ENCODE results near the gene TRIM9. TPM values are rescaled to one million over a fixed set of nuclear protein-coding genes. Genes with fewer than 3 reads are reported as not detected.

TRIM9 gene
- total RNA-seq, 1 donor from 2014 or later, result 8.9 TPM

DNA sequence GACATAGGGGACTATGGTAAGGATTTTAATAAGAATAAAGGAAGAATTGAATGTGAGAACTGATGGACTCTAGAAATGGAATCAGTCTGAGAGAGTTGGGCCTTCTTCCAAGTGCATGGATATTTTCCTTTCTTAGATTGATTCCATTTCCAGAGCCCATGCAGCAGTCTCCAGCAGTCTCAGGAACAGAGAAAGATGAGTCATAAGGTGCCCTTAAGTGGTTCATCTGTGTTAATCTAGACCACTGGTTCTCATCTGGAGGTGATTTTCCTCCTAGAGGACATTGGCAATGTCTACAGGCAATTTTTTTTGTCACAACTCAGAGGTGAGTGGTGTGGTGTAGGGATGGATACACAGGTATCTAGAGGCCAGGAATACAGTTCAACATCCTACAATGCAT lies 25.9 kb downstream of the TRIM9 start:
- TF ChIP-seq, protein P1, sequence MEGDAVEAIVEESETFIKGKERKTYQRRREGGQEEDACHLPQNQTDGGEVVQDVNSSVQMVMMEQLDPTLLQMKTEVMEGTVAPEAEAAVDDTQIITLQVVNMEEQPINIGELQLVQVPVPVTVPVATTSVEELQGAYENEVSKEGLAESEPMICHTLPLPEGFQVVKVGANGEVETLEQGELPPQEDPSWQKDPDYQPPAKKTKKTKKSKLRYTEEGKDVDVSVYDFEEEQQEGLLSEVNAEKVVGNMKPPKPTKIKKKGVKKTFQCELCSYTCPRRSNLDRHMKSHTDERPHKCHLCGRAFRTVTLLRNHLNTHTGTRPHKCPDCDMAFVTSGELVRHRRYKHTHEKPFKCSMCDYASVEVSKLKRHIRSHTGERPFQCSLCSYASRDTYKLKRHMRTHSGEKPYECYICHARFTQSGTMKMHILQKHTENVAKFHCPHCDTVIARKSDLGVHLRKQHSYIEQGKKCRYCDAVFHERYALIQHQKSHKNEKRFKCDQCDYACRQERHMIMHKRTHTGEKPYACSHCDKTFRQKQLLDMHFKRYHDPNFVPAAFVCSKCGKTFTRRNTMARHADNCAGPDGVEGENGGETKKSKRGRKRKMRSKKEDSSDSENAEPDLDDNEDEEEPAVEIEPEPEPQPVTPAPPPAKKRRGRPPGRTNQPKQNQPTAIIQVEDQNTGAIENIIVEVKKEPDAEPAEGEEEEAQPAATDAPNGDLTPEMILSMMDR (IDR thresholded peaks at IDR 0.05; ENCODE audit: unreplicated experiment), result no peak
- Mint-ChIP-seq H3K4me1 (peaks cover 5% of the 10 kb centered on the region), H3K27ac (no peak overlapping the region), H3K36me3 (no peaks in the 10 kb centered on the region), H3K9me3 (peaks cover 19% of the 10 kb centered on the region), H3K4me3 (no peak overlapping the region), H3K27me3 (ENCODE audit: low read depth) (no peaks in the 10 kb centered on the region)
- DNase-seq (ENCODE audit: low spot score in 2 of 2, unreplicated experiment in 2 of 2), result no peak

DNA sequence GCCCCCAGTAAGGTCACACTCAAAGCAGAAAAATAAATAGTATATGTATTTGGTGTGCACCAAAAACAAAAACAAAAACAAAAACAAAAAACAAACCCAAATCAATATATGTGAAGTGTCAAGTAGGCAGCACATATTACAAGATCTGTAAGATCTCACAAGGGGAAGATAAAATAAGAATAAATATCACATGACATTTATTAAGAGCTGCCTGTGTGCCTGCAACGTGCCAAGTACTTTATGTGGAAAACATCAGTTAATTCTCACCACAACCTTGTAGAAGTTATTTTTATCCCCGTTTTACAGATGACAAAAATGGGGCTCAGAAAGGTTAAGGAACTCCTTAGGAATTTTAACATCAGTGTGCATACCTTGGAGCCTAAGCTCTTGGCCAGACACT lies 26.6 kb downstream of the TRIM9 start:
- Mint-ChIP-seq H3K4me3 (no peak overlapping the region), H3K27me3 (ENCODE audit: low read depth) (no peaks in the 10 kb centered on the region), H3K27ac (no peak overlapping the region), H3K4me1 (peaks cover 5% of the 10 kb centered on the region), H3K9me3 (peaks cover 20% of the 10 kb centered on the region), H3K36me3 (peaks cover under 1% of the 10 kb centered on the region)
- DNase-seq (ENCODE audit: low spot score in 2 of 2, unreplicated experiment in 2 of 2), result no peak
- TF ChIP-seq, protein P1 (IDR thresholded peaks at IDR 0.05; ENCODE audit: unreplicated experiment), result no peak

DNA sequence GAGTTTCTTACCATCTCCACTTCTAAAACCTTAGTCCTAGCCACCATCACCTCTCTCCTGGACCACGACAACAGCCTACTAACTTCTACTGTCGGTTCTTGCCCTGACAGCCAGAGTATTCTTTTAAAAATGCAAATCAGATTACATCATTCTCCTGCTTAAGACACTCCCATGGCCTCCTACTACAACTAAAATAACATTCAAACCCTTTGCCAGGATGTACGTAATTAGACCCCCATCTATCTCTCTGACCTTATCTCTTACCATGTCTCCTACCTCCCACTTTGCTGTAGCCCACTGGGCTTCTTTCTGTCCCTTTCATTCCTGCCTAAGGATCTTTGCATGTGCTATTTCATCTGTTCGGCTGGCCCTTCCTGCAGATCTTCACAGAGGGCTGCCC lies 27.6 kb downstream of the TRIM9 start:
- Mint-ChIP-seq H3K36me3 (peaks cover 10% of the 10 kb centered on the region), H3K27me3 (ENCODE audit: low read depth) (no peaks in the 10 kb centered on the region), H3K4me3 (no peak overlapping the region), H3K27ac (no peak overlapping the region), H3K9me3 (peaks cover 25% of the 10 kb centered on the region), H3K4me1 (peaks cover 5% of the 10 kb centered on the region)
- TF ChIP-seq, protein P1 (IDR thresholded peaks at IDR 0.05; ENCODE audit: unreplicated experiment), result no peak
- DNase-seq (ENCODE audit: low spot score in 2 of 2, unreplicated experiment in 2 of 2), result no peak

DNA sequence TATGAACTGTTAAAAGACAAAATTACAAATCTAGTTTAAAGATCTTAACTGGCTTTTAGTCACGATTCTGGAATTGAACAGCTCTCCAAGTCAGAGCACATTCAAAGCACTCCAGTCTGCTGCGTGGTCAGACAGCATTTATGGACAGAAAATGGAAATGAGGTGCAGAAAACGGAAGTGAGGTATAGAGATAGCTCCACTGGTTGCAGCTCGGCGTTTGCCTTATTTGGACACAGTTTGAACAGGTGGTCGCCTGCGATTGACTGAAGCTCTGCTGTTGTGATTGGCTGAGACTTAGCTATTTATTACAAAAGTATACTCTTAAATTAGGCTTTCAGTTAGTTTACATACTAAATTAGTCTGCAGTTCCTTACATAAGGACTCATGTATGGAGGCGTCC lies 28.3 kb downstream of the TRIM9 start:
- Mint-ChIP-seq H3K27me3 (ENCODE audit: low read depth) (no peaks in the 10 kb centered on the region), H3K36me3 (peaks cover 13% of the 10 kb centered on the region), H3K9me3 (peaks cover 32% of the 10 kb centered on the region), H3K4me3 (no peak overlapping the region), H3K4me1 (peaks cover 5% of the 10 kb centered on the region), H3K27ac (no peak overlapping the region)
- TF ChIP-seq, protein P1 (IDR thresholded peaks at IDR 0.05; ENCODE audit: unreplicated experiment), result no peak
- no peak for DNase-seq (ENCODE audit: low spot score in 2 of 2, unreplicated experiment in 2 of 2)

DNA sequence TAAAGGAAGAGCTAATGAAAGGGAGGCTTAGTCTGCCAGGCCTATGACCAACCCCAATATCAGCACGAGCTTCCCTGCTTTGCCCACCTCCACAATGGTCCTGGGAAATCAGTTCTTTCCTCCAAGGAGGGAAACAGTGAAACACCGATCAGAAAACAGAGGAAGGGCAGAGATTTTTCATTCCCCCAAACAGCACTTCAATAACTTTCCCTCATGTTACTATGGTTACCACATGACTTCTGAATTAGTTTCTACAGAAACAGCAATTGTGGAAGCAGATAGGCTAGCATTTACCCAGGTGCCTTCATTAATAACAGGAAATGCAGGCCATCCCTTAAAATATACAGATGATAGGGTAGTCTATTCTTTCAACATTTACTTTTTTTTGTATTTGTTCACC lies 35.9 kb downstream of the TRIM9 start:
- Mint-ChIP-seq H3K27ac (no peak overlapping the region), H3K9me3 (peaks cover 21% of the 10 kb centered on the region), H3K27me3 (ENCODE audit: low read depth) (no peaks in the 10 kb centered on the region), H3K4me3 (no peak overlapping the region), H3K36me3 (peaks cover 13% of the 10 kb centered on the region), H3K4me1 (peaks cover 2% of the 10 kb centered on the region)
- TF ChIP-seq, protein P1 (IDR thresholded peaks at IDR 0.05; ENCODE audit: unreplicated experiment), result no peak
- no peak for DNase-seq (ENCODE audit: low spot score in 2 of 2, unreplicated experiment in 2 of 2)

DNA sequence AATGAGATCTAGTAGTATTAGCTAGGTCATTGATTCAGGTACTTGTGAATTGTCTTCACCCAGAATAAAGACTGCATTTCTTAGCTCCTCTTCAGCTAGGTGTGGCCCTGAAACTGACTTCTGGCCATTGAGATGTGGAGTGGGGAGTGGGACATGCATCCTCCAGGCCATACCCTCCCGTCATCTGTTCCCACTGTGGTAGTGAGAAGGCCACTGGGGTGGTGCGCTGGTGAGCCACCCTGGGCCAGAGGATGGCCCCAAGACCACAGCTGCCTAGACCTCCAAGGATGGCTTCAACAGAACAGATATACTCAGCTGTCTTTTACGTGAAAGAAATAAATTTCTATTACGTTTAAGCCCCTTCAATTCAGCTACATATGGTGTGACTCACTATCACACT lies 36.5 kb downstream of the TRIM9 start:
- peaks cover 13% of the 10 kb centered on the region for H3K36me3 Mint-ChIP-seq
- H3K27me3 Mint-ChIP-seq (ENCODE audit: low read depth), result no peaks in the 10 kb centered on the region
- H3K4me1 Mint-ChIP-seq, result peaks cover 2% of the 10 kb centered on the region
- no peak for DNase-seq (ENCODE audit: low spot score in 2 of 2, unreplicated experiment in 2 of 2)
- peaks cover 18% of the 10 kb centered on the region for H3K9me3 Mint-ChIP-seq
- no peak overlapping the region for H3K4me3 Mint-ChIP-seq
- H3K27ac Mint-ChIP-seq, result no peak overlapping the region
- TF ChIP-seq, protein P1 (IDR thresholded peaks at IDR 0.05; ENCODE audit: unreplicated experiment), result no peak

All from mesothelial cell of epicardium (in vitro differentiated cells).